NCI-H2081 (cell line): ENCODE results near the gene FBXO9.

Experiments
- DNase-seq, 2 experiments: peaks; one replicate each; lab custom pipeline; 2025; lab: John Stamatoyannopoulos, UW

The FBXO9 gene

GRCh38 chr6:53095270-53095669 lies 30.1 kb downstream of the FBXO9 start:
- no peak for DNase-seq

DNA sequence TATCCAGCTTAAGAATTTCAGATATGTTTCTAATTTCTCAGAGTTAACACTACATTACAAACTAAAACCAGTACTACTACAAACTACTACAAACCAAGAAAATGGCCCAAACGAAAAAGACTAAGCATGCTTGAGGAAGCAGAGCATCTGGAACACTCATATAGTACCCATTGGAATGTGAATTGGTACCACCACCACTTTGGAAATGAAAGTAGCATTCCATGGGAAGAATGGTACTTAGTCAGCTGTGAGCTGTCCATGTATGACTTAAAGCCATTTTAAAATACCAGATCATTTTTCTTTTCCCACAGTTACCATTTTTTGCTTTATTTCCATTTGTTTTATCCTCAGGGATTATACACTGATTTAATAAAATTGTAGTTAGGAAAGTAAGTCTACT lies 30.5 kb downstream of the FBXO9 start:
- no peak for DNase-seq

DNA sequence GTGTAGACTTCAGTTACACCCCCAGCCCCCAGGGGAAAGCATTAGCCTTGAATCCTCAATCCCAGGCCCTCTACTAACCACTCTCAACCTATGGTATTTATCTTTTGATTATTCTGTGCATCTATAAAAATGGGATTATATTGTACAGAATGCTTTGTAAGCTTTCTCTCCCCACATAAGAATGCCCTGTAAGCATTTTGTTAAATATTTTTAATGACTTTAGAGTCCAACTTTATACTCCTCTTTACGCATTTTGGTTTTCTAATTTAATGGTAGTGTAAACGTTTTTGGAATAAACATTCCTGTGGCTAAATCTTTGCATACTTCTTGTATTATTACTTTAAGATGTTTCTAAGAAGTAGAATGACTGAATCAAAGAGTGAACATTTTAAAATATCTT lies 35.4 kb downstream of the FBXO9 start:
- no peak for DNase-seq

- DNase-seq = no peak
These were observed 35.8 kb downstream of the FBXO9 start for GRCh38 chr6:53101006-53101405.

DNA sequence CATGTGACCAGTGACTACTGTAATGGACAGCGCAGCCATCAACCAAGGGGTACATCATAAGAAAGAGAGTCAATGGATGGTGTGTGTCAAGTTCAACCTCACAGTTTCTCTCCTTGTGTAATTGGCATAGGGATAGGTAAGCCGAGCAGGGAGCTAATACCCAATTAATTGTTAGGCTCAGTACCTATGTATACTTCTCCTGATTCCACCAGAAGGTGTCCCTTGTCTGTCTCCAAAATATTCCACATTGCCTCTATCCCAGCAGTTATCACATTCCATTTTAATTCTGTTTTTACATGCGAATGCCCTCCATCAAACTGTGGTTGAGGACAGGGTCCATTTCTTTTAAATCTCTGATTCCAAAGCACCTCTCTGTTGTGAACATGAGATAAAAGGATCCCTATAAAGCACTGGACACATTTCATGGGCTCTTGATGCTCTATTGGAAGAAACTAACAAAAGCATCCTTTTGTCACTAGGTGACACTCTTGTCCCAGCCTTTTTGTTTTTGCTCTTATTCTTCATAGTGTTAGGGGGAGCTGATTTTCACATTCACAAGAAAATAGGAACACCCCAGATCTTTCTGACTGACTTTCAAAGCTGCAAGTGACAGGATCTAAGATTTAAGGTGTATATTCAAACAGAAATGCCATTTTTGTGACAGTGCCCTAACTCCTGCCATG lies 38.9 kb downstream of the FBXO9 start:
- peak in 1 of 2 experiments; percentile 40 for DNase-seq

- DNase-seq = no peak
These were observed 39.7 kb downstream of the FBXO9 start for GRCh38 chr6:53104916-53105315.

DNA sequence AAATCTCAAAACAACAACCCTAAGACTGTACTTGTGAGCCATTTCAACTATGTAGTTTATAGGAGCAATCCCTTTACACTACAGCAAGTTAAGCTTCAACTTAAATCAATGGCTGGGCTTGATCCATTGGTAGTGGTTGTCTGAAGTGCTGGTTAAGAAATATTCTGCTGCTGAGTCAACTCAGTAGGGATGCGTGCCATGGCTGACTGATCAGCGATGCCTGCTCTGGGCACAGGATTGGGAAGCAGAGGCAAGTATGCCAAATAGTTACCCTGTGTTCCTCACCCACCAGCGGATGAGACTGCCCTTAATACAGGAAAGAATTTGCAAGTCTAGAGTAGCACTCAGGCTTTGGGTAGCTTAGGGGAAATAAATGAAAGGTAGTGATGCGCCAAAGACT lies 41.9 kb downstream of the FBXO9 start:
- no peak for DNase-seq

DNA sequence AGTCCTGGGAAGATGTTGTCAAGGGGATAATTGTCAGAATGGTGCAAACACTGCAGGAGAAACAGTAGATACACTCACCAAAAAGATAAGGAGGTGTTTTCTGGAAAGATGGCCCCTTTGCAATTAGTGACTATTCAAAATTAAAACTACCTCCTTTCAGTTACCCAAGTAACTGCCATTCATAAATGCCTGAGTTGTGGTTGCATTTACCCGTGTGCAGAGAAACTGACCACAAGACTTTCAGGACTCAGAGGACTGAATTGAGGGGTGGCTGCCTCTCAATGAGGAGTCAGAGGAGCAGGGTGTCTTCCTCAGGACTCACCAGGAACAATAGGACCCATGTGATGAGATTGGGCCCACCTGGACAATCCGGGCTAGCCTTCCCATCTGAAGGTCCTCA lies 44.4 kb downstream of the FBXO9 start:
- no peak for DNase-seq

DNA sequence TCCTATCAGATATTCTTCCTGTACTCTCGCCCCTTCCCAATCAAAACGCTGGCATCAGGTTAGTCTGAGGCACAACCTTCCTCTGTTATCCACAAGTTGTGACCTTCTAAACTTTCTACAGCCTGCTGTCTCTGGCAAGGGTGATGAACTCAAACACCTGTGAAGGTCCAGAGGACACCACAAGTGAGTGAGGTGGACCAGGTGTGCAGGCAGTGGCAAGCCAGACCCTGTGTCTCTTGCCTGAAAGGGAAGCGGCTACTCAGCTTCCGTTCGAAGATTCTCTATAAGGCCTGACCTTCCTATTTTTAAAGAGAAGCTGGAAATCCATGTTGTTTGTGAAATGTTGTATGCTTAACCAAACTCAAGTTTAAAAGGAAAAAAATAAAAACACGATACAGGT lies 46.7 kb downstream of the FBXO9 start:
- no peak for DNase-seq

DNA sequence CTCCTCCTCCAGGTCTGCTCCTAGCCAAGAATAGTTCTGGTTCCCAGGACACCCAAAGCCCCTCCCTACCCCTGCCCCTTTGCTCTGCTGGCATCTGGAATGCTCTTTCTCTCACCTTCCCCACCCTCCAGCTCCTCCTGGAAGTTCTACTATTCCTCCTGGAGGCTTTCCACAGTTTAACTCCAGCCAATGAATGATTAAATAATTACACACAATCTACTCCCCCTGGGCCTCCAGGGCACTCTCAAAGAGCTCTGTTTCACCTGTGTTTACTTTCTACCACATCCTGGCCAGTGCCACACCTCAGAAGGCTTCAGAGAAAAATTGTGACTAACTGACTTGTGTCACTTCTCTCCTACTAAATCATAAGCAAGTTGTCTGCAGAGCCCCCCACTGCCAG lies 47.2 kb downstream of the FBXO9 start:
- peak; percentile 29 to 62 for DNase-seq

DNA sequence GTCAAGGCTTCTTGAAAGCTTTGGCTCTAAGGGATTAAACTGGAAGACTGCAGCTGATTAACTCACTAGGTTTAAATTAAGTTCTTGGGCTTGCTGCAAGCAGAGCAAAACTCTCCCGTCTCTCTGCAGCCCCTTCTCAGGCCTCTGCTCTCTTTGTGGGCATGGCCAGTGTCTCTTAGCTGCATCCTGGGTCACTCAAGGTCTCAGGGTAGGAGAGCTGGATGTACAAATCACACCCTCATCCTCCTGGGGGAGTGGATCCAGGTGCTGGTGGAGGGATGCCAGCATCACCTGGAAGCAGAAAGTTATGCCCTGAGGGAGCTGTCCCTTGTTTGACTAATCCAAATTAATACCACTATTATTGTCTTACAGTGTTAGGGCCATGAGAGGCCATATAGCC lies 47.7 kb downstream of the FBXO9 start:
- peak in 1 of 2 experiments; percentile 50 for DNase-seq

- no peak for DNase-seq
These were observed 48.5 kb downstream of the FBXO9 start for GRCh38 chr6:53113742-53114141.

DNA sequence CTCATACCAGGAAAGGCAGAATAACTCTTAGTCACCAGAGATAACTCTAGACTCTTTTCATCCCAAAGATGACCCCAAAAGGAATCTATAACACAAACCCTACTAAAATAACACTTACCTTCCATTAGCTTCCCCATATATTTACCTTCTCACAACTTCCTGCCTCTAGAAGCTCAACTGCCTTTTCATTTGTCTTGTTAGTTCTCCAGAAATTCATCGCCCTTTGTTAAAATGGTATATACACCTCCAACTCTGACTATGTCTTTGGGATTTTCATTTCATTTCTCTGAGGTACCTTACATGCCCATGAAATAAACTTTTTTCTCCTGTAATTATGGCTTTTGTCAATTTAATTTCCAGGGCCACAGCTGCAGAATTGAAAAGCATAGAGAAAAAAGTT lies 49.9 kb downstream of the FBXO9 start:
- DNase-seq = no peak

GRCh38 chr6:53115741-53116140 lies 50.5 kb downstream of the FBXO9 start:
- no peak for DNase-seq

DNA sequence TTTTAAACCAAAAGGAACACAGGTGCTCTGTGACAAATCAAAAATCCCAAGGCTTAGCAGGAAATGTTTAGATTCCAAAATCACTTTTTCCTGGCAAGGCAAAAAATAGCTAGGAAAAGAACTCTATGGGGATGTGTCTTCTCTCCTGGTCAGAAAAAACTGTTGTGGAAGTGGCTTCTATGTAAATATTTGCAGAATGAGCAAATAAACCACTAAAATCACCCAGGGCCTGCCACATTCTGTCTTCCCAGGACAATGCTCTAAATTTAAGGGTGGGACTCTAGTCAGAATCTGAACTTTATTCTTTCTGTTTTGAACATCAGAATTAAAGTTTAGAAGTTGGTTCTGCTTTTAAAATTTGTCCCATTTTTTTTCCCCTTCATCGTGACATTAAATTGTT lies 54.1 kb downstream of the FBXO9 start:
- no peak for DNase-seq

- DNase-seq = peak in 1 of 2 experiments; percentile 54
These were observed 54.7 kb downstream of the FBXO9 start for GRCh38 chr6:53119772-53120409.

GRCh38 chr6:53124131-53124800 lies 59.1 kb downstream of the FBXO9 start:
- no peak for DNase-seq

DNA sequence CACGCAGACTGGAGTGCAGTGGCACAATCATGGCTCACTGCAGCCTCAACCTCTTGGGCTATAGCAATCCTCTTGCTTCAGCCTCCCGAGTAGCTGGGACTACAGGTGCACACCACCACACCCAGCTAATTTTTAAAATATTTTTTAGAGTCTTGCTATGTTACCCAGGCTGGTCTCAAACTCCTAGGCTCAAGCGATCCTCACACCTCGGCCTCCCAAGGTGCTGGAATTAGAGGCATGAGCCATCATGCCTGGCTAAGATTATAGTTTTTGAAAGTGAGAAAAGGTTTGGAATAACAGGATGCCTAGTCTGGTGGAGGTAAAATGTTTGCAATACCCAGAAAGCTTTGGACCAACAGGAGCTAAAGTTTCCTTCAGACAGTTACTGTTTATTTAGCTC lies 60.1 kb downstream of the FBXO9 start:
- no peak for DNase-seq

DNA sequence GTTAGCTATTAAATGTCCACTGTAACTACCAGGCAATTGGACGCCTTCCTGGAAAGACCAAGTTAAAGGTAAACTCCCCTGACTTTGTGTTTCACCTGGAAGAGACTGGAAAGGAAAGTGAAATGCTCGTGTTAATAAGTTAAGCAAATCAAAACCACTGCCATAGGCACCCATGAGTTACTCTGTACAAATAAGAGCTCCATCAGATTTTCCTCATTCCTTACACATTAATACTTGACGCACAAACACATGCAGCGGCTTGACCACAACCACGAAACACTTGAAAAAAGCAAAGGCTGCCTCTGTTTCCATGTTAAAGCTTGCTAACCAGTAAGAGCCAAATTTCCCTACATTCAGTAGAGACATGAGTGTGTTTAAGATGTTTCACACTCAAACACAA lies 63.6 kb downstream of the FBXO9 start:
- no peak for DNase-seq

- no peak for DNase-seq
These were observed 65.5 kb downstream of the FBXO9 start for GRCh38 chr6:53130569-53131290.

- DNase-seq = no peak
These were observed 68.8 kb downstream of the FBXO9 start for GRCh38 chr6:53133961-53134360.

- no peak for DNase-seq
These were observed 69.5 kb downstream of the FBXO9 start for GRCh38 chr6:53134601-53135235.
